Measurements from ENCODE around the gene PGM3. TPM values are rescaled to one million over a fixed set of nuclear protein-coding genes. Genes with fewer than 3 reads are reported as not detected.

PGM3 gene
- total RNA-seq, 4 donors from 2014 or later, result 3.9 to 13.2 (median 8.8) TPM

DNA sequence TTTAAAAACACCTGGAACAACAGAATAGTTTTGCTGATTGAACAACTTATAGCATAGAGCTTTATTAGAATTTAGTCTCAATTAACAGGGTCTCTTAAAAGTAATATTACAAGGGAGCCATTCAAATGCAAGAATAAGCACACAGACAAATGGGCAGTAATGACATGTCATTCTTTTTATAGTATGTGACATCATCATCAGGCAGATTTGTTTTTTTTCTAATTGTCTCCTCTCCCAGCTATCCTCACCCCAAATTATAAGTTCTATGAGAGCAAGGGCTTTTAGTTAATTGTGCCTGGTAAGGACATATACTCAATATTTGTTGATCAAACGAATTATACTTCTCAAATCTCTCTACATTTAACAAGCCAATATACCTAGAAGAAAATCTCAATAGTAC is 11.0 kb downstream of the PGM3 start:
- Histone ChIP-seq H3K27ac (no peak overlapping the region), H3K27me3 (no peaks in the 10 kb centered on the region), H3K4me3 (no peak overlapping the region), H3K36me3 (peaks cover 0 to 59% of the 10 kb centered on the region in 2 donors), H3K9me3 (no peaks in the 10 kb centered on the region), H3K4me1 (no peaks in the 10 kb centered on the region)
- ATAC-seq (no peak), DNase-seq (no peak)
- in situ Hi-C loops (cut with MboI; ENCODE audit: low sequenced_read_pairs in 4 of 4) (loop anchor here in 2 of 4 donors (10.0 to 25.0 kb wide), 2 partner anchors 107 to 945 kb away; partner anchors contain the start of gene IBTK (in 1 of the 2)), intact Hi-C loops (cut with DNase I; ENCODE audit: low total_unique reads) (no loop called here)
- no peak for TF ChIP-seq CTCF (IDR thresholded peaks at IDR 0.05 in 4 of 5, conservative IDR thresholded peaks at IDR 0.05 in 1 of 5)
- no peak for TF ChIP-seq POLR2A (IDR thresholded peaks at IDR 0.05)

DNA sequence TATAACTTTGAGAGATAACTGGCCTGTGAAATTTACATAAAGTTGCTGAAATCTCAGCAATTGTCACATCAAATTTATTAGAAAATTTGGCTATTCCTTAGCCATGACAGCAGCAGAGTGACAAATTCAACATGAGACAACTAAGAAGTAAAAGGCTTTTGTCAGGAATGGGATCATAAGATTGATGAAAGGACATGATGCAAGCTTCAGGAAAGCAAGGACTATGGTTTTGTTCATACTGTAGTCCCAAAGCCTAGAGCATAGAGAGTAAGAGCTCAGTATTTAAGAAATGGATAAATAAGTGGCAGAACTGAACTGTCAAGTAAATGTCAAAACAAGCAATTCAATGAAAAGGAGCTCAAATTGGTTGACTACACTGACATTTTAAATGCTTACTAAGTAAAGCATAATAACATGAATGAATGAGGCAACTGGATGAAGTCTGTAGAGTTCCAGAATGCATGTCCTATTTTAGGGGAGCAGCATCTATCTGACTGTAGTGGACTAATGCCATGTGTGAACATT is 12.6 kb downstream of the PGM3 start:
- in situ Hi-C loops (cut with MboI; ENCODE audit: low sequenced_read_pairs in 4 of 4), result loop anchor here in 2 of 4 donors (10.0 to 25.0 kb wide), 2 partner anchors 106 to 943 kb away; partner anchors contain the start of gene IBTK (in 1 of the 2)
- peaks cover 0 to 60% of the 10 kb centered on the region in 2 donors for H3K36me3 ChIP-seq

GRCh38 chr6:83176246-83176645 is 16.8 kb downstream of the PGM3 start:
- H3K4me1 ChIP-seq, result no peaks in the 10 kb centered on the region
- DNase-seq (no peak), ATAC-seq (no peak)
- peaks cover 5 to 72% of the 10 kb centered on the region in 2 donors for H3K36me3 ChIP-seq
- in situ Hi-C loops (cut with MboI; ENCODE audit: low sequenced_read_pairs in 4 of 4) (loop anchor here in 1 of 4 donors (25.0 kb wide), 1 partner anchor 939 kb away; the partner anchor contains the start of gene IBTK), intact Hi-C loops (cut with DNase I; ENCODE audit: low total_unique reads) (no loop called here)
- TF ChIP-seq CTCF (IDR thresholded peaks at IDR 0.05 in 4 of 5, conservative IDR thresholded peaks at IDR 0.05 in 1 of 5), result no peak
- no peak for TF ChIP-seq POLR2A (IDR thresholded peaks at IDR 0.05)
- H3K27me3 ChIP-seq, result no peaks in the 10 kb centered on the region
- no peak overlapping the region for H3K27ac ChIP-seq
- H3K9me3 ChIP-seq, result no peaks in the 10 kb centered on the region
- H3K4me3 ChIP-seq, result no peak overlapping the region

More for the DNA sequence above, 12.6 kb downstream of the PGM3 start:
- no peak overlapping the region for H3K27ac ChIP-seq
- no peak overlapping the region for H3K4me3 ChIP-seq
- H3K4me1 ChIP-seq, result no peaks in the 10 kb centered on the region
- intact Hi-C loops (cut with DNase I; ENCODE audit: low total_unique reads), result no loop called here
- no peaks in the 10 kb centered on the region for H3K27me3 ChIP-seq
- TF ChIP-seq CTCF (IDR thresholded peaks at IDR 0.05 in 4 of 5, conservative IDR thresholded peaks at IDR 0.05 in 1 of 5) (no peak), POLR2A (IDR thresholded peaks at IDR 0.05) (no peak)
- ATAC-seq (no peak), DNase-seq (no peak)
- H3K9me3 ChIP-seq, result no peaks in the 10 kb centered on the region

DNA sequence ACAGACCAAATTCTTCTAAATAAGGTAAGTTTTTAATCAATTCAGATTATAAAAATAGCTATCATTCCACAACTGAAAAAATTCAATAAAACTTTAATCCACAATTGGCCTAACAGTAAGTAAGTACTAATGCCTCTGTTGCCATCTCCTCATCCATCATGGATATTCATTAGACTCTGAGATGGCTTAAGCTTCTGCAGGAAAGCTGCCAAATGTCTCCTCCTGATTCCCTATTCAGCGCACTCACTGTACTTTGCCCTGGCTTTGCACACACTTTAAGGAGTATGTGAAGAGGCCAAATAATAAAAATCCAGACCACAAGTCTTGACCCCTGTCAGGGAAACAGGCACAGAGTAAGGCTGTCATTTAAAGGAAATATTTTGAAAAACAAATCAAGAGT is 23.6 kb downstream of the PGM3 start:
- DNase-seq, result no peak
- Histone ChIP-seq H3K4me1 (no peaks in the 10 kb centered on the region), H3K27ac (no peak overlapping the region), H3K27me3 (no peaks in the 10 kb centered on the region), H3K36me3 (peaks cover 13 to 94% of the 10 kb centered on the region in 2 donors), H3K9me3 (no peaks in the 10 kb centered on the region), H3K4me3 (no peak overlapping the region)
- no peak for ATAC-seq
- intact Hi-C loops (cut with DNase I; ENCODE audit: low total_unique reads) (no loop called here), in situ Hi-C loops (cut with MboI; ENCODE audit: low sequenced_read_pairs in 4 of 4) (no loop called here)
- TF ChIP-seq CTCF (IDR thresholded peaks at IDR 0.05 in 4 of 5, conservative IDR thresholded peaks at IDR 0.05 in 1 of 5) (no peak), POLR2A (IDR thresholded peaks at IDR 0.05) (no peak)

- in situ Hi-C loops (cut with MboI; ENCODE audit: low sequenced_read_pairs in 4 of 4), result no loop called here
- H3K4me1 ChIP-seq, result no peaks in the 10 kb centered on the region
- TF ChIP-seq POLR2A (IDR thresholded peaks at IDR 0.05), result no peak
- TF ChIP-seq CTCF (IDR thresholded peaks at IDR 0.05 in 4 of 5, conservative IDR thresholded peaks at IDR 0.05 in 1 of 5), result no peak
- ATAC-seq (no peak), DNase-seq (no peak)
- H3K27ac ChIP-seq, result no peak overlapping the region
- H3K9me3 ChIP-seq, result no peaks in the 10 kb centered on the region
- H3K27me3 ChIP-seq, result no peaks in the 10 kb centered on the region
- peaks cover 11 to 94% of the 10 kb centered on the region in 2 donors for H3K36me3 ChIP-seq
- intact Hi-C loops (cut with DNase I; ENCODE audit: low total_unique reads), result no loop called here
- H3K4me3 ChIP-seq, result no peak overlapping the region
Observed at GRCh38 chr6:83169106-83169505, 24.0 kb downstream of the PGM3 start.

Data from gastrocnemius medialis (tissue), 4 donors.